HepG2 (cell line): ENCODE data around the gene ASL. TPM values are rescaled to one million over a fixed set of nuclear protein-coding genes. Genes with fewer than 3 reads are reported as not detected.

Source experiments
- AGO1 ChIP-seq: fragments of 200-400 bp; formaldehyde crosslinking; IDR thresholded peaks from 2 replicates; pipeline ENCODE4 v1.6.1; 2017; ENCODE audit warnings: mild to moderate bottlenecking, low read depth, low read length, moderate library complexity; ENCODE audit not compliant: poor library complexity, severe bottlenecking
- DBP ChIP-seq: sonication (generic); formaldehyde crosslinking; IDR thresholded peaks from 2 replicates; pipeline ENCODE4 v1.4.0; 2020; ENCODE audit warnings: missing genetic modification reagents; ENCODE audit errors: not compliant biosample characterization
- ISX ChIP-seq: sonication (generic); formaldehyde crosslinking; conservative IDR thresholded peaks from 2 replicates; pipeline ENCODE4 v1.5.0; 2020; ENCODE audit warnings: missing genetic modification reagents
- SP4 ChIP-seq: sonication (generic); formaldehyde crosslinking; IDR thresholded peaks from 2 replicates; pipeline ENCODE4 v1.8.1; 2023; ENCODE audit warnings: mild to moderate bottlenecking, missing genetic modification reagents
- TCF7L2 ChIP-seq: IDR thresholded peaks from 2 replicates; pipeline ENCODE4 v1.6.1; 2011; ENCODE audit warnings: mild to moderate bottlenecking, low read depth, low read length, moderate library complexity
- ZNF275 ChIP-seq: sonication (generic); formaldehyde crosslinking; IDR thresholded peaks from 2 replicates; pipeline ENCODE4 v1.8.0; 2022; ENCODE audit warnings: missing genetic modification reagents, mild to moderate bottlenecking, inconsistent platforms, borderline replicate concordance
- ZNF367 ChIP-seq: sonication (generic); formaldehyde crosslinking; IDR thresholded peaks from 2 replicates; pipeline ENCODE4 v1.4.0; 2020; ENCODE audit warnings: missing genetic modification reagents, borderline replicate concordance
- ZSCAN21 ChIP-seq: sonication (generic); formaldehyde crosslinking; IDR thresholded peaks from 2 replicates; pipeline ENCODE4 v1.8.0; 2022; ENCODE audit warnings: mild to moderate bottlenecking, missing genetic modification reagents, moderate library complexity, borderline replicate concordance
- polyA plus RNA-seq, 8 experiments: library from polyadenylated mRNA; depleted of rRNA in 3 of 8; stranded (reverse) in 7 of 8; unstranded in 1 of 8; fragments of >200 nt; fragmentation: Illumina TruSeq in 4 of 8; extraction: Trizol in 4 of 8; gene quantifications; 2 replicates each; pipeline versions ENCODE4 v1.2.1 to v1.2.3, GENCODE V29; 2011 to 2016; ENCODE audit warnings: low read depth in 4 of 8, missing spikeins in 1 of 8, mixed read lengths in 1 of 8; ENCODE audit not compliant: insufficient read depth in 1 of 8
- total RNA-seq, 5 experiments: library from RNA; depleted of rRNA; stranded (reverse); fragments of >200 nt; fragmentation: Illumina TruSeq; extraction: Trizol; gene quantifications; 2 replicates each; pipeline ENCODE4 v1.2.3, GENCODE V29; 2016; ENCODE audit warnings: low read depth in 1 of 5
- TF ChIP-seq, protein P1 (sequence below): sonication (generic); formaldehyde crosslinking; IDR thresholded peaks from 2 replicates; pipeline ENCODE4 v1.5.0; 2020; ENCODE audit warnings: mild to moderate bottlenecking, missing genetic modification reagents, borderline replicate concordance
- TF ChIP-seq, protein P2 (sequence below): sonication (generic); formaldehyde crosslinking; IDR thresholded peaks from 2 replicates; pipeline ENCODE4 v1.4.0; 2020; ENCODE audit warnings: missing genetic modification reagents
- TF ChIP-seq, protein P3 (sequence below): fragments of 450-650 bp; IDR thresholded peaks from 2 replicates; pipeline ENCODE4 v1.6.1; 2017; ENCODE audit warnings: mild to moderate bottlenecking

The ASL gene
- total and polyA plus RNA-seq, 2 of the 13 experiments (the other 11 are each of a cell fraction or from before 2014, with no cell fraction given), result 71.4 to 96.5 TPM

DNA sequence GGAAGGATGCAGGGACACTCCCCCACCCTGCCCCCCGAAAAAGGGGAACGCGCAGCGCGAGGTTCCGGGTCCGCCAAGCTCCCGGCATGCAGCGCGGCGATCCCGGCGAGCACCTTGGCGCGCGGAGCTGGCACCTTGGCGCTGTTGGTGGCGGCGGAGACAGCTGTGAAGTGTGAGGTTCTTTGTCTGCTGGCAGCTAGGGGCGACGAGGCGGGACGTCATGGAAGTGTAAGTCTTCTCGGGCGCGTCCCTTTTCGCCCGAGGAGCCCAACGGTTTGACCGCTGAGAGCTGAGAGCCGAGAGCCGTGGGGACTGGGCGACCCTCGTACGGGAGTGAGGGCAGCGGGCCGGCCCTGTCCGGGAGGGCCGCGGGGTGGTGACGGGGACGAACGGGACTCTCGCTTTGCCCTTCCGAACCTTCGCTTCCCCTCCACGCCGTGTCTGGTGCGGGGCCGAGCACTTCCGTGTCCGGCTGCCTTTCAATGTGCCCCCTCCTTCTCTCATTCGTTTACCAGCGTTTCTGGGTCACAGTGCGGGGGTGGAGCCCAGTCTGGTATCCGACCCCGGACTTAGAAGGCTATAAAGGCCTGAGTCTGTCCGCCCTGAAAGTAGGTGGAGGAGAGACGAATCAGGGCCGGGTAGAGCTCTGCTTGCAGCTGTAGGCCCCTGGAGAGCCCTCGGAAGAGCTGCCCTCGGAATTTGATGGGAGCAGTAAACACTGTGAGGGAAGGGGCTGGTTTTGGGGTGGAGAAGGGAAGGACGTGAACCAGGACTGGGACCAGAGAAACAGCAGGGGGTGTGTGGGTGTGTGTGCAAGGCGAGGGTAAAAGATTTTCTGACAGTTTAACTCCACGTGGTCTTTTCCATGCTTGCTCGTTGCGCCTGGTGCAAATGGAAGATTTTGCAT lies 39.4 kb downstream of the ASL start, which contains the start of gene CRCP (continued):
- TF ChIP-seq ZNF367 (CRISPR knock-in tag) (peak; percentile 78; the same call in 1 of the 2 replicates), ZSCAN21 (CRISPR knock-in tag) (peak; percentile 65; the same call in 1 of the 2 replicates), AGO1 (peak; percentile 47), SP4 (CRISPR knock-in tag) (no peak), DBP (CRISPR knock-in tag) (peak; percentile 72), ISX (CRISPR knock-in tag) (no peak), TCF7L2 (no peak), ZNF275 (peak; percentile 63; the same call in 1 of the 2 replicates)
- TF ChIP-seq, protein P1, sequence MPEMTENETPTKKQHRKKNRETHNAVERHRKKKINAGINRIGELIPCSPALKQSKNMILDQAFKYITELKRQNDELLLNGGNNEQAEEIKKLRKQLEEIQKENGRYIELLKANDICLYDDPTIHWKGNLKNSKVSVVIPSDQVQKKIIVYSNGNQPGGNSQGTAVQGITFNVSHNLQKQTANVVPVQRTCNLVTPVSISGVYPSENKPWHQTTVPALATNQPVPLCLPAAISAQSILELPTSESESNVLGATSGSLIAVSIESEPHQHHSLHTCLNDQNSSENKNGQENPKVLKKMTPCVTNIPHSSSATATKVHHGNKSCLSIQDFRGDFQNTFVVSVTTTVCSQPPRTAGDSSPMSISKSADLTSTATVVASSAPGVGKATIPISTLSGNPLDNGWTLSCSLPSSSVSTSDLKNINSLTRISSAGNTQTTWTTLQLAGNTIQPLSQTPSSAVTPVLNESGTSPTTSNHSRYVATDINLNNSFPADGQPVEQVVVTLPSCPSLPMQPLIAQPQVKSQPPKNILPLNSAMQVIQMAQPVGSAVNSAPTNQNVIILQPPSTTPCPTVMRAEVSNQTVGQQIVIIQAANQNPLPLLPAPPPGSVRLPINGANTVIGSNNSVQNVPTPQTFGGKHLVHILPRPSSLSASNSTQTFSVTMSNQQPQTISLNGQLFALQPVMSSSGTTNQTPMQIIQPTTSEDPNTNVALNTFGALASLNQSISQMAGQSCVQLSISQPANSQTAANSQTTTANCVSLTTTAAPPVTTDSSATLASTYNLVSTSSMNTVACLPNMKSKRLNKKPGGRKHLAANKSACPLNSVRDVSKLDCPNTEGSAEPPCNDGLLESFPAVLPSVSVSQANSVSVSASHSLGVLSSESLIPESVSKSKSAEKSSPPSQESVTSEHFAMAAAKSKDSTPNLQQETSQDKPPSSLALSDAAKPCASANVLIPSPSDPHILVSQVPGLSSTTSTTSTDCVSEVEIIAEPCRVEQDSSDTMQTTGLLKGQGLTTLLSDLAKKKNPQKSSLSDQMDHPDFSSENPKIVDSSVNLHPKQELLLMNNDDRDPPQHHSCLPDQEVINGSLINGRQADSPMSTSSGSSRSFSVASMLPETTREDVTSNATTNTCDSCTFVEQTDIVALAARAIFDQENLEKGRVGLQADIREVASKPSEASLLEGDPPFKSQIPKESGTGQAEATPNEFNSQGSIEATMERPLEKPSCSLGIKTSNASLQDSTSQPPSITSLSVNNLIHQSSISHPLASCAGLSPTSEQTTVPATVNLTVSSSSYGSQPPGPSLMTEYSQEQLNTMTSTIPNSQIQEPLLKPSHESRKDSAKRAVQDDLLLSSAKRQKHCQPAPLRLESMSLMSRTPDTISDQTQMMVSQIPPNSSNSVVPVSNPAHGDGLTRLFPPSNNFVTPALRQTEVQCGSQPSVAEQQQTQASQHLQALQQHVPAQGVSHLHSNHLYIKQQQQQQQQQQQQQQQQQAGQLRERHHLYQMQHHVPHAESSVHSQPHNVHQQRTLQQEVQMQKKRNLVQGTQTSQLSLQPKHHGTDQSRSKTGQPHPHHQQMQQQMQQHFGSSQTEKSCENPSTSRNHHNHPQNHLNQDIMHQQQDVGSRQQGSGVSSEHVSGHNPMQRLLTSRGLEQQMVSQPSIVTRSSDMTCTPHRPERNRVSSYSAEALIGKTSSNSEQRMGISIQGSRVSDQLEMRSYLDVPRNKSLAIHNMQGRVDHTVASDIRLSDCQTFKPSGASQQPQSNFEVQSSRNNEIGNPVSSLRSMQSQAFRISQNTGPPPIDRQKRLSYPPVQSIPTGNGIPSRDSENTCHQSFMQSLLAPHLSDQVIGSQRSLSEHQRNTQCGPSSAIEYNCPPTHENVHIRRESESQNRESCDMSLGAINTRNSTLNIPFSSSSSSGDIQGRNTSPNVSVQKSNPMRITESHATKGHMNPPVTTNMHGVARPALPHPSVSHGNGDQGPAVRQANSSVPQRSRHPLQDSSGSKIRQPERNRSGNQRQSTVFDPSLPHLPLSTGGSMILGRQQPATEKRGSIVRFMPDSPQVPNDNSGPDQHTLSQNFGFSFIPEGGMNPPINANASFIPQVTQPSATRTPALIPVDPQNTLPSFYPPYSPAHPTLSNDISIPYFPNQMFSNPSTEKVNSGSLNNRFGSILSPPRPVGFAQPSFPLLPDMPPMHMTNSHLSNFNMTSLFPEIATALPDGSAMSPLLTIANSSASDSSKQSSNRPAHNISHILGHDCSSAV (CRISPR knock-in tag), result no peak
- TF ChIP-seq, protein P2, sequence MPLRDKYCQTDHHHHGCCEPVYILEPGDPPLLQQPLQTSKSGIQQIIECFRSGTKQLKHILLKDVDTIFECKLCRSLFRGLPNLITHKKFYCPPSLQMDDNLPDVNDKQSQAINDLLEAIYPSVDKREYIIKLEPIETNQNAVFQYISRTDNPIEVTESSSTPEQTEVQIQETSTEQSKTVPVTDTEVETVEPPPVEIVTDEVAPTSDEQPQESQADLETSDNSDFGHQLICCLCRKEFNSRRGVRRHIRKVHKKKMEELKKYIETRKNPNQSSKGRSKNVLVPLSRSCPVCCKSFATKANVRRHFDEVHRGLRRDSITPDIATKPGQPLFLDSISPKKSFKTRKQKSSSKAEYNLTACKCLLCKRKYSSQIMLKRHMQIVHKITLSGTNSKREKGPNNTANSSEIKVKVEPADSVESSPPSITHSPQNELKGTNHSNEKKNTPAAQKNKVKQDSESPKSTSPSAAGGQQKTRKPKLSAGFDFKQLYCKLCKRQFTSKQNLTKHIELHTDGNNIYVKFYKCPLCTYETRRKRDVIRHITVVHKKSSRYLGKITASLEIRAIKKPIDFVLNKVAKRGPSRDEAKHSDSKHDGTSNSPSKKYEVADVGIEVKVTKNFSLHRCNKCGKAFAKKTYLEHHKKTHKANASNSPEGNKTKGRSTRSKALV (CRISPR knock-in tag), result 0 out of 2 replicates have a peak, but pooled peaks have one; percentile 25
- TF ChIP-seq, protein P3, sequence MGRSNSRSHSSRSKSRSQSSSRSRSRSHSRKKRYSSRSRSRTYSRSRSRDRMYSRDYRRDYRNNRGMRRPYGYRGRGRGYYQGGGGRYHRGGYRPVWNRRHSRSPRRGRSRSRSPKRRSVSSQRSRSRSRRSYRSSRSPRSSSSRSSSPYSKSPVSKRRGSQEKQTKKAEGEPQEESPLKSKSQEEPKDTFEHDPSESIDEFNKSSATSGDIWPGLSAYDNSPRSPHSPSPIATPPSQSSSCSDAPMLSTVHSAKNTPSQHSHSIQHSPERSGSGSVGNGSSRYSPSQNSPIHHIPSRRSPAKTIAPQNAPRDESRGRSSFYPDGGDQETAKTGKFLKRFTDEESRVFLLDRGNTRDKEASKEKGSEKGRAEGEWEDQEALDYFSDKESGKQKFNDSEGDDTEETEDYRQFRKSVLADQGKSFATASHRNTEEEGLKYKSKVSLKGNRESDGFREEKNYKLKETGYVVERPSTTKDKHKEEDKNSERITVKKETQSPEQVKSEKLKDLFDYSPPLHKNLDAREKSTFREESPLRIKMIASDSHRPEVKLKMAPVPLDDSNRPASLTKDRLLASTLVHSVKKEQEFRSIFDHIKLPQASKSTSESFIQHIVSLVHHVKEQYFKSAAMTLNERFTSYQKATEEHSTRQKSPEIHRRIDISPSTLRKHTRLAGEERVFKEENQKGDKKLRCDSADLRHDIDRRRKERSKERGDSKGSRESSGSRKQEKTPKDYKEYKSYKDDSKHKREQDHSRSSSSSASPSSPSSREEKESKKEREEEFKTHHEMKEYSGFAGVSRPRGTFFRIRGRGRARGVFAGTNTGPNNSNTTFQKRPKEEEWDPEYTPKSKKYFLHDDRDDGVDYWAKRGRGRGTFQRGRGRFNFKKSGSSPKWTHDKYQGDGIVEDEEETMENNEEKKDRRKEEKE, result no peak
